HG03039 (cell line): Measurements from ENCODE around the gene SKA3.
"Not testable (repeated sequence)": the region's sequence is repeated elsewhere in the genome, so short reads cannot be mapped to it uniquely, and the experiment has no call there.

Source experiments
- ATAC-seq: cut with Tn5 transposase; IDR thresholded peaks from one replicate; pipeline ENCODE4 v1.9.1; 2021; ENCODE audit warnings: mild to moderate bottlenecking, moderate library complexity; ENCODE audit not compliant: unreplicated experiment

Gene SKA3

GRCh38 chr13:21176215-21176981 lies at the start of gene SKA3, which contains the start of gene MRPL57:
TSS of gene SKA3 (minus strand) at chr13:21176552. CDS start at chr13:21176477, 75 bp downstream.
TSS of gene MRPL57 (plus strand) at chr13:21176658. CDS start at chr13:21176917, 259 bp downstream.
- ATAC-seq, result peak; percentile 84

- no peak for ATAC-seq
Observed at GRCh38 chr13:21225082-21225481, 48.7 kb upstream of the SKA3 start.

GRCh38 chr13:21221268-21221667 lies 44.9 kb upstream of the SKA3 start:
- no peak for ATAC-seq

GRCh38 chr13:21219716-21220115 lies 43.4 kb upstream of the SKA3 start:
- not testable (repeated sequence) for ATAC-seq

GRCh38 chr13:21219036-21219381 lies 42.7 kb upstream of the SKA3 start:
- no peak for ATAC-seq

GRCh38 chr13:21218351-21219035 lies 42.1 kb upstream of the SKA3 start:
- ATAC-seq, result peak; percentile 96

- no peak for ATAC-seq
Observed at GRCh38 chr13:21216332-21216731, 40.0 kb upstream of the SKA3 start.

- not testable (repeated sequence) for ATAC-seq
Observed at GRCh38 chr13:21215419-21215818, 39.1 kb upstream of the SKA3 start.

- no peak for ATAC-seq
Observed at GRCh38 chr13:21212138-21212775, 35.9 kb upstream of the SKA3 start.

GRCh38 chr13:21208652-21209154 lies 32.4 kb upstream of the SKA3 start:
- no peak for ATAC-seq

- no peak for ATAC-seq
Observed at GRCh38 chr13:21202767-21203531, 26.6 kb upstream of the SKA3 start.

GRCh38 chr13:21201456-21202190 lies 25.3 kb upstream of the SKA3 start:
- ATAC-seq, result not testable (repeated sequence)

GRCh38 chr13:21198391-21198790 lies 22.0 kb upstream of the SKA3 start:
- ATAC-seq, result not testable (repeated sequence)

GRCh38 chr13:21197606-21198225 lies 21.4 kb upstream of the SKA3 start:
- ATAC-seq, result not testable (repeated sequence)

GRCh38 chr13:21194756-21195155 lies 18.4 kb upstream of the SKA3 start:
- not testable (repeated sequence) for ATAC-seq

GRCh38 chr13:21186410-21186809 lies 10.1 kb upstream of the SKA3 start:
- ATAC-seq, result not testable (repeated sequence)

- ATAC-seq, result no peak
Observed at GRCh38 chr13:21181671-21182070, 5.3 kb upstream of the SKA3 start.

- peak; percentile 23 for ATAC-seq
Observed at GRCh38 chr13:21176982-21177284, 581 bp upstream of the SKA3 start.

GRCh38 chr13:21175656-21176214 lies 617 bp downstream of the SKA3 start:
- no peak for ATAC-seq
